ENCODE results near the gene PLA2G15.

PLA2G15 gene, protein sequence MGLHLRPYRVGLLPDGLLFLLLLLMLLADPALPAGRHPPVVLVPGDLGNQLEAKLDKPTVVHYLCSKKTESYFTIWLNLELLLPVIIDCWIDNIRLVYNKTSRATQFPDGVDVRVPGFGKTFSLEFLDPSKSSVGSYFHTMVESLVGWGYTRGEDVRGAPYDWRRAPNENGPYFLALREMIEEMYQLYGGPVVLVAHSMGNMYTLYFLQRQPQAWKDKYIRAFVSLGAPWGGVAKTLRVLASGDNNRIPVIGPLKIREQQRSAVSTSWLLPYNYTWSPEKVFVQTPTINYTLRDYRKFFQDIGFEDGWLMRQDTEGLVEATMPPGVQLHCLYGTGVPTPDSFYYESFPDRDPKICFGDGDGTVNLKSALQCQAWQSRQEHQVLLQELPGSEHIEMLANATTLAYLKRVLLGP

DNA sequence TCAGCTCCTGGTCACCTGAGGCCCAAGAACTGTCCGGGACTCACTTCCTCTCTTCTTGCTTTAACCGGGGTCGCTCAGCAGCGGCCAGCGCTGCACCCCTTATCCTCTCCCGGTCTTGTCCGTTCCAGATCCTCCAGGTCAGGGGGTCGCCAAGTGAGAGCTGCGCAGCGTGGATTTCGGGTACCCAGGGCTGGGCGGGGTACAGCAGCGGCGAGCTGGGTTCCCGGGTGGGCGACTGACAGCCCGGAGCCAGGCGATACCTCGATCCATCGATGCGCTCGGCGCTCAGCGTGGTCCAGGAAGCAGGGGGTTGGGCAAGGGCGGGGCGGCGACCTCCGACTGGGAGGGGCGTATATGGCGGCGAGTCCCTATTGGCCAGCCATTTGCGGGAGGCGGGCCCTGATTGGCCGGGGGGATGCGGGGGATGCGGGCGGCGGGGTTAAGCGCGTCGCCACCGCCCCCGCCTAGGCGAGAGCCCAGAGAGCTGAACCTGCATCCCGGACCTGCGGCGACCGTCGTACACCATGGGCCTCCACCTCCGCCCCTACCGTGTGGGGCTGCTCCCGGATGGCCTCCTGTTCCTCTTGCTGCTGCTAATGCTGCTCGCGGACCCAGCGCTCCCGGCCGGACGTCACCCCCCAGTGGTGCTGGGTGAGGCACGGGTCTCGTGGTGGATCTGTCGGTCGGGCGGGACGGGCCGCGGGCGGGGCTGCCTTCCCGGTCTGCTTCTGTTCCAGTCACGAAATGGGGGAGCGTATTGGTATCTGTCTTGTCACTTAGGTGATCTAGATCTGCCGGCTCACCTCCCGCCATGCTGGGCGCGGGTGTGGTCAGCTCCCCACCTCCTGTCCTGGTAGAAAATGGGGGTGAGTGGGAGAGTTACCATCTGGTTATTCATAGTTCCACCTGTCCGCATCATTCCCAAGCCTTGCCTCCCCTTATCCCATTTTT lies at the start of gene PLA2G15:
PLA2G15 (plus strand) TSS at position 471 of the 951 bp plus-strand sequence; CDS start at position 525, 54 bp downstream.
- no peaks in the 10 kb centered on the region for H3K36me3 Mint-ChIP-seq
- peaks cover 28% of the 10 kb centered on the region for H3K4me1 Mint-ChIP-seq
- H3K9me3 Mint-ChIP-seq: no peaks in the 10 kb centered on the region
- H3K27ac Mint-ChIP-seq: peak within 1 kb of the TSS; percentile 79
- no peaks in the 10 kb centered on the region for H3K27me3 Mint-ChIP-seq
- peak within 1 kb of the TSS; percentile 99 for H3K4me3 Mint-ChIP-seq

DNA sequence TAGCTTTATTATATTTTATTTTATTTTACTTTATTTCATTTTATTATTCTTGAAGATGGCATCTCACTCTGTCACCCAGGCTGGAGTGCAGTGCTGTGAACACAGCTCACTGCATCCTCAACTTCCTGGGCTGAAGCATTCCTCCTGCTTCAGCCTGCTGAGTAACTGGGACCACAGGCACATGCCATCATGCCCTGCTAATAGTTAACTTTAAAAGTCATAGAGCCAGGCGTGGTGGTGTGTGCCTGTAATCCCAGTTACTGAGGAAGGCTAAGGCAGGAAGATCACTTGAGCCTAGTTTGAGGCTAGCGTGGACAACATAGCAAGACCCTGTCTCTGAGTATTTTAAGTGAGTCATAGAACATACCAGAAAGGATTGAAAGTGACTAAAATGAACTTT lies 47.9 kb upstream of the PLA2G15 start:
- Mint-ChIP-seq H3K4me1 (peaks cover 31% of the 10 kb centered on the region), H3K27ac (no peak overlapping the region), H3K4me3 (no peak overlapping the region), H3K27me3 (no peaks in the 10 kb centered on the region), H3K36me3 (peaks cover 5% of the 10 kb centered on the region), H3K9me3 (no peaks in the 10 kb centered on the region)

GRCh38 chr16:68200088-68200783 lies 44.9 kb upstream of the PLA2G15 start:
- Mint-ChIP-seq H3K4me1 (peaks cover 32% of the 10 kb centered on the region), H3K27me3 (no peaks in the 10 kb centered on the region), H3K4me3 (no peak overlapping the region), H3K9me3 (no peaks in the 10 kb centered on the region), H3K27ac (peak overlapping the region; percentile 89), H3K36me3 (peaks cover 5% of the 10 kb centered on the region)

GRCh38 chr16:68202091-68202519 lies 43.1 kb upstream of the PLA2G15 start:
- Mint-ChIP-seq H3K27ac (peak overlapping the region; percentile 59), H3K4me1 (peaks cover 38% of the 10 kb centered on the region), H3K9me3 (no peaks in the 10 kb centered on the region), H3K4me3 (no peak overlapping the region), H3K27me3 (no peaks in the 10 kb centered on the region), H3K36me3 (peaks cover 5% of the 10 kb centered on the region)

DNA sequence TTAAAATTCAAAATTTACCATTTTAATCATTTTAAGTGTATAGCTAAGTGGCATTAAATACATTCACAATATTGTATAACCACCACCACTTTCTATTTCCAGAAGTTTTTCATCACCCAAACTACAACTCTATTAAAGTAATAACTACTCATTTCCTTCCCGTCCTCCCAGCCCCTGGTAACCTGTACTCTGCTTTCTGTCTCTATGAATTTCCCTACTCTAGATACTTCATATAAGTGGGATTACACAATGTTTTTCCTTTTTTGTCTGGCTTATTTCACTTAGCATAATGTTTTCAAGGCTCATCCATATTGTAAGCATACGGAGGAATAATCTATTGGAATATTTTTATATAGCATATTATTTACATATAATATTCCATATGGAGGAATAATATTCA lies 38.9 kb upstream of the PLA2G15 start:
- H3K27me3 Mint-ChIP-seq: no peaks in the 10 kb centered on the region
- H3K36me3 Mint-ChIP-seq: peaks cover 1% of the 10 kb centered on the region
- H3K9me3 Mint-ChIP-seq: no peaks in the 10 kb centered on the region
- peak overlapping the region; percentile 57 for H3K27ac Mint-ChIP-seq
- no peak overlapping the region for H3K4me3 Mint-ChIP-seq
- peaks cover 35% of the 10 kb centered on the region for H3K4me1 Mint-ChIP-seq

GRCh38 chr16:68214726-68215125 lies 30.4 kb upstream of the PLA2G15 start:
- Mint-ChIP-seq H3K4me3 (no peak overlapping the region), H3K4me1 (peaks cover 49% of the 10 kb centered on the region), H3K27me3 (no peaks in the 10 kb centered on the region), H3K36me3 (peaks cover 2% of the 10 kb centered on the region), H3K9me3 (no peaks in the 10 kb centered on the region), H3K27ac (no peak overlapping the region)

GRCh38 chr16:68215302-68215701 lies 29.9 kb upstream of the PLA2G15 start:
- no peaks in the 10 kb centered on the region for H3K27me3 Mint-ChIP-seq
- H3K27ac Mint-ChIP-seq: peak overlapping the region; percentile 43
- H3K9me3 Mint-ChIP-seq: no peaks in the 10 kb centered on the region

DNA sequence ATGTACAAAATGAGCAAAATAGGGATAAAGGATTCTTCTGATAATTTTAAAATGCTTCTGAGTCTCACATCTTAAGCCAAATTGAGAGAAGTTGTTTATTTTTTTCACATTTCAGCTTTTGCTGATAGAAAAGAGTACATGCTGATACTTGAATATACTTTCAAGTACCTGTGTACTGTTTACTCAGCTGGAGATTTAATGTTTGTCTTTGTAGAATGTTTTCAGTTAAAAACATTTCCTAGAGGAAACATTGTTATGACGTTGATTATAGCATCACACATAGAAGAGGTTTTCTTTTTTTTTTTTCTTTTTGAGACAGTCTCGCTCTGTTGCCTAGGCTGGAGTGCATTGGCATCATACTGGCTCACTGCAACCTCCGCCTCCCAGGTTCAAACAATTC lies 28.9 kb upstream of the PLA2G15 start:
- Mint-ChIP-seq H3K4me1 (peaks cover 39% of the 10 kb centered on the region), H3K4me3 (no peak overlapping the region), H3K9me3 (no peaks in the 10 kb centered on the region), H3K36me3 (peaks cover 2% of the 10 kb centered on the region), H3K27me3 (no peaks in the 10 kb centered on the region), H3K27ac (peak overlapping the region; percentile 88)

More at GRCh38 chr16:68215302-68215701, 29.9 kb upstream of the PLA2G15 start:
- H3K36me3 Mint-ChIP-seq: peaks cover 2% of the 10 kb centered on the region
- H3K4me1 Mint-ChIP-seq: peaks cover 49% of the 10 kb centered on the region
- H3K4me3 Mint-ChIP-seq: no peak overlapping the region

DNA sequence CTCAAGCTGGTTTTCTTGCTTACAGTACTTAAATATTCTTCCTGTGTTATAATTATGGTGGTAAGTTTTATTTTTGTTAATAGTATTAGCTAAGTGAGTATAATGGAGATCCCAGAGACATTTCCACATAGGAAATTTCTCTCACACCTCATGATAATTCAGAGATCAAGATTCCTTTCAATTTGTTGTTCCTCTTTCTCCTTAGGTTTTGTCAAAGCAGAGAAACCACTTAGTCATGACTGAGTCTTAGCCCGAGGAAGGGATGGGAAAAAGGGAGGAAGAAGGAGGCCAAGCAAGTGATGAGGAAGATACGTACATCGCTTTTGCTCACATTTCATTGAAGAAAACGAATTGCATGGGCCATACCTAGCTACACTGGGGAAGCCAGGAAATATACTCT lies 27.7 kb upstream of the PLA2G15 start:
- H3K9me3 Mint-ChIP-seq: no peaks in the 10 kb centered on the region
- H3K4me3 Mint-ChIP-seq: no peak overlapping the region
- no peaks in the 10 kb centered on the region for H3K27me3 Mint-ChIP-seq
- peaks cover 2% of the 10 kb centered on the region for H3K36me3 Mint-ChIP-seq
- peak overlapping the region; percentile 68 for H3K27ac Mint-ChIP-seq
- H3K4me1 Mint-ChIP-seq: peaks cover 27% of the 10 kb centered on the region

DNA sequence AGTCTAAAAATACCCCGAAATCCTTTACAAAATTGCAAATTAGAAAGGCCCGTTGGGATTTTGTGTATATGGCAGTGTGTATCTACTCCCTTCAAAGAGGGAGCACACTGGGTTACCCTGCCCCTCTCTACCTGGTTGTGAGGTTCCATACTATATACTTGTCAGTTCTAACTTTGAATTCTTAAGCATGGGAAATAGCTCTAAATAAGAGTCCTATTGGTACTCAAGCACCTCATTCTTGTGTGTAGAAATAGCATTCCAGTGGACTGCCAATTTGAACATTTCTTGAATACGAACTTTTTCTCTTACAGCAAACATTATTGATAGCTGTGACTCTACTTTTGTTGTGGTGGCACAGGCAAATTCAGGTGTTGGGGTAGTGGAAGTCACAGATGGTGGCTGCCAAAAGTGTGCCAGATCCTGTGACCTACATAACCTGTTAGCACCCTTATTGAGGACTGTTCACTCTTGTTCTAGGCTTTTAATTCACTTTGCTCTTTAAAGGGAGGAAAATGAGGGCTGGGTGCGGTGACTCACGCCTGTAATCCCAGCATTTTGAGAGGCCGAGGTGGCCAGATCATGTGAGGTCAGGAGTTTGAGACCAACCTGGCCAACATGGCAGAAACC lies 25.3 kb upstream of the PLA2G15 start:
- Mint-ChIP-seq H3K4me1 (peaks cover 13% of the 10 kb centered on the region), H3K27me3 (no peaks in the 10 kb centered on the region), H3K27ac (no peak overlapping the region), H3K9me3 (no peaks in the 10 kb centered on the region), H3K36me3 (peaks cover 2% of the 10 kb centered on the region), H3K4me3 (no peak overlapping the region)

GRCh38 chr16:68223072-68223471 lies 22.1 kb upstream of the PLA2G15 start:
- Mint-ChIP-seq H3K27me3 (no peaks in the 10 kb centered on the region), H3K4me3 (no peak overlapping the region), H3K36me3 (peaks cover 2% of the 10 kb centered on the region), H3K27ac (peak overlapping the region; percentile 30), H3K9me3 (no peaks in the 10 kb centered on the region), H3K4me1 (peaks cover 27% of the 10 kb centered on the region)

- Mint-ChIP-seq H3K9me3 (no peaks in the 10 kb centered on the region), H3K4me1 (peaks cover 35% of the 10 kb centered on the region), H3K27me3 (no peaks in the 10 kb centered on the region), H3K27ac (peak overlapping the region; percentile 73), H3K4me3 (no peak overlapping the region), H3K36me3 (peaks cover 2% of the 10 kb centered on the region)
These were observed 19.1 kb upstream of the PLA2G15 start for GRCh38 chr16:68226116-68226515.

GRCh38 chr16:68227183-68227793 lies 17.9 kb upstream of the PLA2G15 start:
- no peak overlapping the region for H3K4me3 Mint-ChIP-seq
- H3K27ac Mint-ChIP-seq: peak overlapping the region; percentile 77
- peaks cover 2% of the 10 kb centered on the region for H3K36me3 Mint-ChIP-seq
- H3K27me3 Mint-ChIP-seq: no peaks in the 10 kb centered on the region
- H3K9me3 Mint-ChIP-seq: no peaks in the 10 kb centered on the region
- H3K4me1 Mint-ChIP-seq: peaks cover 35% of the 10 kb centered on the region

DNA sequence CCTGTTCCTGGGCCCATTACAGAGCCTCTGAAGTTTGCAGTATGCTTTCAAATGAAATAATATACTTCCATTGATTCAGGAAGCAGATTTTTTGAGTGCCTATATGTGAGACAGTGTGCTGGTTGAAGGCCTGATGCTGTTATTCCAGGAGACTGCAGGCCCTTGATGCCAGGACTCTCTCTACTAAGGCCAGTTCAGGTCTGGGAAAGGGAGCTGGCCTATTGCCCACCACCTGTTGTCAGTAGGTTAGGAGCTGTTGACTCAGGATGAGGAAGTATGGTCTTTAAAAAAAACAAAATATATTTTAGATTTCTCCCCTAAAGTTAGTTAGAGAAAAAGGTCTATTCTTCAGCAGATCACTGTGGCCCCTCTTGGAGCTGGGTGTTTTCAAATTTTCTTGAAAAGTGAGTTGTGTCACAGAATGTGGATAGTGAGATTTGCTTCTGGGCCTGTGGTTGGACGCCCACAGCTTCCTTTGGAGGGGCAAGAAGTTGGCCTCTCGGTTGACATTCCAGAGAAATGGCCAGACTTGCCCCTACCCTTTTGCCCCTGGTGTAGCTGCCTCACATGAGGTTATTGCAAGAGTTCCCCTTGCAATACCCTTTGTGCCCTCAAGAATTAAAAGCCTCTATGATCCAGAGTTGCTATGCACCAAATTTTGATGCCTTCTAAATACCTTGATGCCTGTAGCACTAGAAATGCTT lies 17.2 kb upstream of the PLA2G15 start:
- Mint-ChIP-seq H3K27me3 (no peaks in the 10 kb centered on the region), H3K27ac (peak overlapping the region; percentile 77), H3K36me3 (peaks cover 2% of the 10 kb centered on the region), H3K9me3 (no peaks in the 10 kb centered on the region), H3K4me3 (no peak overlapping the region), H3K4me1 (peaks cover 35% of the 10 kb centered on the region)

Measured in activated naive CD4-positive, alpha-beta T cell treated with anti-CD3 and anti-CD28 coated beads, Interleukin-2, amount 50 U/mL, for 24 hours (primary cell).